Measurements from ENCODE around the gene KIT.

The KIT gene

GRCh38 chr4:54726907-54727306 is 69.2 kb downstream of the KIT start:
- Histone ChIP-seq H3K27ac (ENCODE audit: low read depth, low read length, poor library complexity, severe bottlenecking) (no peak overlapping the region), H3K4me2 (ENCODE audit: low read length) (no peak overlapping the region), H3K4me1 (ENCODE audit: insufficient read depth, low read length, severe bottlenecking) (no peaks in the 10 kb centered on the region), H2AFZ (ENCODE audit: low read length) (no peak overlapping the region), H3K9me3 (ENCODE audit: low read length) (no peaks in the 10 kb centered on the region), H3K9me2 (ENCODE audit: low read depth, low read length) (no peaks in the 10 kb centered on the region), H4K20me1 (ENCODE audit: insufficient read depth, low read length) (no peaks in the 10 kb centered on the region), H3K79me2 (ENCODE audit: insufficient read depth, low read length) (no peaks in the 10 kb centered on the region), H3K4me3 (ENCODE audit: low read depth, low read length, poor library complexity, severe bottlenecking) (no peak overlapping the region), H3F3A (ENCODE audit: insufficient read depth, low read length) (no peaks in the 10 kb centered on the region), H3K27me3 (ENCODE audit: insufficient read depth, low read length) (no peaks in the 10 kb centered on the region), H3K9ac (ENCODE audit: low read length) (no peak overlapping the region), H3K36me3 (ENCODE audit: insufficient read depth, low read length) (no peaks in the 10 kb centered on the region)
- TF ChIP-seq EZH2 (IDR thresholded peaks at IDR 0.05; ENCODE audit: borderline replicate concordance, low read length) (no peak), CTCF (IDR thresholded peaks at IDR 0.05; ENCODE audit: low read length) (no peak)

- H3K79me2 ChIP-seq (ENCODE audit: insufficient read depth, low read length) = no peaks in the 10 kb centered on the region
- H2AFZ ChIP-seq (ENCODE audit: low read length) = no peak overlapping the region
- no peak overlapping the region for H3K27ac ChIP-seq (ENCODE audit: low read depth, low read length, poor library complexity, severe bottlenecking)
- no peaks in the 10 kb centered on the region for H3K9me2 ChIP-seq (ENCODE audit: low read depth, low read length)
- H3K4me1 ChIP-seq (ENCODE audit: insufficient read depth, low read length, severe bottlenecking) = no peaks in the 10 kb centered on the region
- no peak overlapping the region for H3K4me3 ChIP-seq (ENCODE audit: low read depth, low read length, poor library complexity, severe bottlenecking)
- no peaks in the 10 kb centered on the region for H3K27me3 ChIP-seq (ENCODE audit: insufficient read depth, low read length)
- H4K20me1 ChIP-seq (ENCODE audit: insufficient read depth, low read length) = no peaks in the 10 kb centered on the region
- H3K9me3 ChIP-seq (ENCODE audit: low read length) = no peaks in the 10 kb centered on the region
- H3K36me3 ChIP-seq (ENCODE audit: insufficient read depth, low read length) = no peaks in the 10 kb centered on the region
- TF ChIP-seq EZH2 (IDR thresholded peaks at IDR 0.05; ENCODE audit: borderline replicate concordance, low read length) (no peak), CTCF (IDR thresholded peaks at IDR 0.05; ENCODE audit: low read length) (no peak)
- no peaks in the 10 kb centered on the region for H3F3A ChIP-seq (ENCODE audit: insufficient read depth, low read length)
- no peak overlapping the region for H3K4me2 ChIP-seq (ENCODE audit: low read length)
- H3K9ac ChIP-seq (ENCODE audit: low read length) = no peak overlapping the region
Observed at GRCh38 chr4:54727346-54727745, 69.6 kb downstream of the KIT start.

- Histone ChIP-seq H4K20me1 (ENCODE audit: insufficient read depth, low read length) (no peaks in the 10 kb centered on the region), H3F3A (ENCODE audit: insufficient read depth, low read length) (no peaks in the 10 kb centered on the region), H3K9ac (ENCODE audit: low read length) (no peak overlapping the region), H3K9me2 (ENCODE audit: low read depth, low read length) (no peaks in the 10 kb centered on the region), H3K27me3 (ENCODE audit: insufficient read depth, low read length) (no peaks in the 10 kb centered on the region), H3K4me3 (ENCODE audit: low read depth, low read length, poor library complexity, severe bottlenecking) (no peak overlapping the region), H3K4me1 (ENCODE audit: insufficient read depth, low read length, severe bottlenecking) (no peaks in the 10 kb centered on the region), H2AFZ (ENCODE audit: low read length) (no peak overlapping the region), H3K9me3 (ENCODE audit: low read length) (no peaks in the 10 kb centered on the region), H3K4me2 (ENCODE audit: low read length) (no peak overlapping the region), H3K27ac (ENCODE audit: low read depth, low read length, poor library complexity, severe bottlenecking) (no peak overlapping the region), H3K36me3 (ENCODE audit: insufficient read depth, low read length) (no peaks in the 10 kb centered on the region), H3K79me2 (ENCODE audit: insufficient read depth, low read length) (no peaks in the 10 kb centered on the region)
- TF ChIP-seq CTCF (IDR thresholded peaks at IDR 0.05; ENCODE audit: low read length) = no peak
- TF ChIP-seq EZH2 (IDR thresholded peaks at IDR 0.05; ENCODE audit: borderline replicate concordance, low read length) = no peak
Observed at GRCh38 chr4:54728368-54728767, 70.6 kb downstream of the KIT start.

All from OCI-LY1 (cell line).